Measurements from ENCODE around the gene VSX1.

VSX1 gene

GRCh38 chr20:25045343-25045712, 36.6 kb downstream of the VSX1 start:
- DNase-seq (ENCODE audit: extremely low read depth, low read depth), result no peak
- TF ChIP-seq CTCF (IDR thresholded peaks at IDR 0.05; ENCODE audit: low read depth, low read length, missing control alignments), result no peak
- no peak overlapping the region for H3K4me3 ChIP-seq (replicated peaks; ENCODE audit: low read depth, low read length)

- no peak for TF ChIP-seq CTCF (IDR thresholded peaks at IDR 0.05; ENCODE audit: low read depth, low read length, missing control alignments)
- no peak overlapping the region for H3K4me3 ChIP-seq (replicated peaks; ENCODE audit: low read depth, low read length)
- DNase-seq (ENCODE audit: extremely low read depth, low read depth), result no peak
These were observed 37.1 kb downstream of the VSX1 start for GRCh38 chr20:25044660-25045342.

- H3K4me3 ChIP-seq (replicated peaks; ENCODE audit: low read depth, low read length), result no peak overlapping the region
- TF ChIP-seq CTCF (IDR thresholded peaks at IDR 0.05; ENCODE audit: low read depth, low read length, missing control alignments), result no peak
- no peak for DNase-seq (ENCODE audit: extremely low read depth, low read depth)
These were observed 37.7 kb downstream of the VSX1 start for GRCh38 chr20:25044261-25044560.

GRCh38 chr20:25043499-25044260, 38.3 kb downstream of the VSX1 start:
- no peak for DNase-seq (ENCODE audit: extremely low read depth, low read depth)
- TF ChIP-seq CTCF (IDR thresholded peaks at IDR 0.05; ENCODE audit: low read depth, low read length, missing control alignments), result no peak
- H3K4me3 ChIP-seq (replicated peaks; ENCODE audit: low read depth, low read length), result no peak overlapping the region

- no peak for TF ChIP-seq CTCF (IDR thresholded peaks at IDR 0.05; ENCODE audit: low read depth, low read length, missing control alignments)
- no peak overlapping the region for H3K4me3 ChIP-seq (replicated peaks; ENCODE audit: low read depth, low read length)
- no peak for DNase-seq (ENCODE audit: extremely low read depth, low read depth)
These were observed 39.1 kb downstream of the VSX1 start for GRCh38 chr20:25042531-25043498.

GRCh38 chr20:25041813-25042530, 40.0 kb downstream of the VSX1 start:
- TF ChIP-seq CTCF (IDR thresholded peaks at IDR 0.05; ENCODE audit: low read depth, low read length, missing control alignments), result no peak
- no peak for DNase-seq (ENCODE audit: extremely low read depth, low read depth)
- H3K4me3 ChIP-seq (replicated peaks; ENCODE audit: low read depth, low read length), result no peak overlapping the region
